Fibroblast of lung (primary cell): ENCODE measurements around the gene LBH. TPM values are rescaled to one million over a fixed set of nuclear protein-coding genes. Genes with fewer than 3 reads are reported as not detected.

Source experiments
- DNase-seq, 2 donors: peaks; one replicate each; pipeline versions ENCODE4 v3.0.0 to v3.0.0-alpha.2; 2010; ENCODE audit warnings: low read depth in 2 of 2
- H2AFZ ChIP-seq: 2 replicates; pipeline ENCODE4 v1.5.1; 2012; ENCODE audit warnings: low read length, control low read depth, inconsistent platforms
- H3K27ac ChIP-seq: 2 replicates; pipeline ENCODE4 v1.5.1; 2011; ENCODE audit warnings: low read length, control low read depth; ENCODE audit not compliant: insufficient read depth
- H3K27me3 ChIP-seq: 2 replicates; pipeline ENCODE4 v1.5.1; 2011; ENCODE audit warnings: mild to moderate bottlenecking, low read length; ENCODE audit not compliant: control insufficient read depth, insufficient read depth
- H3K36me3 ChIP-seq: 2 replicates; pipeline ENCODE4 v1.5.1; 2011; ENCODE audit warnings: low read length; ENCODE audit not compliant: control insufficient read depth, insufficient read depth
- H3K4me1 ChIP-seq: 2 replicates; pipeline ENCODE4 v1.5.1; 2011; ENCODE audit warnings: low read length; ENCODE audit not compliant: control insufficient read depth, insufficient read depth; ENCODE audit errors: extremely low read depth
- H3K4me2 ChIP-seq: 2 replicates; pipeline ENCODE4 v1.5.1; 2011; ENCODE audit warnings: low read length, control low read depth; ENCODE audit not compliant: insufficient read depth; ENCODE audit errors: extremely low read depth
- H3K4me3 ChIP-seq, 4 experiments: fragments of 200-600 bp in 1 of 4; sonication (generic) in 1 of 4; replicated peaks in 1 of 4; 2 replicates each; pipeline ENCODE4 v1.5.1; 2011 to 2016; ENCODE audit warnings: low read length in 4 of 4, low read depth in 3 of 4, mild to moderate bottlenecking in 3 of 4, control low read depth in 2 of 4, inconsistent platforms in 1 of 4, mixed read lengths in 1 of 4; ENCODE audit not compliant: insufficient read depth in 1 of 4; ENCODE audit errors: control extremely low read depth in 1 of 4
- H3K79me2 ChIP-seq: 2 replicates; pipeline ENCODE4 v1.5.1; 2012; ENCODE audit warnings: mild to moderate bottlenecking, low read length, inconsistent platforms; ENCODE audit not compliant: control insufficient read depth, insufficient read depth
- H3K9ac ChIP-seq: 2 replicates; pipeline ENCODE4 v1.5.1; 2011; ENCODE audit warnings: mild to moderate bottlenecking, low read length, control low read depth; ENCODE audit not compliant: insufficient read depth
- H3K9me3 ChIP-seq: 2 replicates; pipeline ENCODE4 v1.5.1; 2012; ENCODE audit warnings: low read depth, low read length; ENCODE audit not compliant: control insufficient read depth, insufficient read depth
- H4K20me1 ChIP-seq: 2 replicates; pipeline ENCODE4 v1.5.1; 2011; ENCODE audit warnings: low read length; ENCODE audit not compliant: control insufficient read depth, insufficient read depth; ENCODE audit errors: extremely low read depth
- CTCF ChIP-seq, 2 donors: IDR thresholded peaks in 1 of 2; conservative IDR thresholded peaks in 1 of 2; 1 replicate in 1 of 2; 2 replicates in 1 of 2; pipeline ENCODE4 v1.5.1; 2011 to 2012; ENCODE audit warnings: low read length in 2 of 2, control low read depth in 1 of 2, inconsistent platforms in 1 of 2, low read depth in 1 of 2, mild to moderate bottlenecking in 1 of 2
- EZH2 ChIP-seq: IDR thresholded peaks from 2 replicates; pipeline ENCODE4 v1.5.1; 2012; ENCODE audit warnings: low read length, control low read depth, mild to moderate bottlenecking; ENCODE audit errors: missing control alignments
- polyA plus RNA-seq, 2 donors: library from polyadenylated mRNA; depleted of rRNA in 1 of 2; stranded (reverse) in 1 of 2; unstranded in 1 of 2; fragments of >200 nt; gene quantifications; 2 replicates each; pipeline ENCODE4 v1.2.1, GENCODE V29; 2011 to 2012; ENCODE audit warnings: missing spikeins in 1 of 2
- total RNA-seq: library from RNA; depleted of rRNA; stranded (reverse); fragments of >200 nt; gene quantifications from 2 replicates; pipeline ENCODE4 v1.2.1, GENCODE V29; 2014

Gene LBH
- total and polyA plus RNA-seq, 2 donors (not counting 1 experiment from before 2014, with no cell fraction given): 604 to 926 TPM

GRCh38 chr2:30235008-30235655 lies 3.8 kb downstream of the LBH start:
- Histone ChIP-seq H3K4me3 (peak overlapping the region in 3 of 4 experiments; percentile 91 to 95 (median 95)), H3K9ac (no peak overlapping the region), H3K9me3 (no peaks in the 10 kb centered on the region), H2AFZ (no peak overlapping the region), H3K27ac (no peak overlapping the region), H4K20me1 (peaks cover 1% of the 10 kb centered on the region), H3K4me1 (peaks cover 41% of the 10 kb centered on the region), H3K36me3 (peaks cover 34% of the 10 kb centered on the region), H3K27me3 (no peaks in the 10 kb centered on the region), H3K4me2 (peak overlapping the region; percentile 81), H3K79me2 (peaks cover 77% of the 10 kb centered on the region)
- peak in 1 of 2 donors; percentile 58 for DNase-seq
- no peak for TF ChIP-seq EZH2

GRCh38 chr2:30235859-30236535 lies 4.7 kb downstream of the LBH start:
- peaks cover 1% of the 10 kb centered on the region for H4K20me1 ChIP-seq
- peaks cover 34% of the 10 kb centered on the region for H3K36me3 ChIP-seq
- H3K79me2 ChIP-seq: peaks cover 84% of the 10 kb centered on the region
- no peaks in the 10 kb centered on the region for H3K27me3 ChIP-seq
- H3K9ac ChIP-seq: no peak overlapping the region
- H3K4me3 ChIP-seq: peak overlapping the region in 1 of 4 experiments; percentile 91
- no peak for DNase-seq
- no peaks in the 10 kb centered on the region for H3K9me3 ChIP-seq
- peak overlapping the region; percentile 9 for H3K27ac ChIP-seq
- no peak overlapping the region for H2AFZ ChIP-seq
- peaks cover 41% of the 10 kb centered on the region for H3K4me1 ChIP-seq
- TF ChIP-seq EZH2 (no peak), CTCF (conservative IDR thresholded peaks at IDR 0.05 in 1 of 2, IDR thresholded peaks at IDR 0.05 in 1 of 2; ENCODE audit: low read depth in 1 of 2, low read length in 2 of 2) (no peak)
- H3K4me2 ChIP-seq: peak overlapping the region; percentile 69

- peak overlapping the region; percentile 59 for H3K27ac ChIP-seq
- H3K4me2 ChIP-seq: peak overlapping the region; percentile 69
- no peaks in the 10 kb centered on the region for H3K27me3 ChIP-seq
- DNase-seq: no peak
- peak overlapping the region; percentile 10 for H3K9ac ChIP-seq
- peaks cover 34% of the 10 kb centered on the region for H3K36me3 ChIP-seq
- H2AFZ ChIP-seq: no peak overlapping the region
- TF ChIP-seq CTCF (conservative IDR thresholded peaks at IDR 0.05 in 1 of 2, IDR thresholded peaks at IDR 0.05 in 1 of 2; ENCODE audit: low read depth in 1 of 2, low read length in 2 of 2) (no peak), EZH2 (no peak)
- H3K4me1 ChIP-seq: peaks cover 42% of the 10 kb centered on the region
- H3K79me2 ChIP-seq: peaks cover 82% of the 10 kb centered on the region
- H3K4me3 ChIP-seq: peak overlapping the region in 1 of 4 experiments; percentile 91
- H3K9me3 ChIP-seq: no peaks in the 10 kb centered on the region
- H4K20me1 ChIP-seq: peaks cover 1% of the 10 kb centered on the region
These were observed 5.4 kb downstream of the LBH start for GRCh38 chr2:30236591-30237238.
